Measurements from ENCODE around the gene FHOD1. TPM values are rescaled to one million over a fixed set of nuclear protein-coding genes. Genes with fewer than 3 reads are reported as not detected.

FHOD1 gene
- total RNA-seq, 1 experiment from 2014 or later: 96.4 TPM

DNA sequence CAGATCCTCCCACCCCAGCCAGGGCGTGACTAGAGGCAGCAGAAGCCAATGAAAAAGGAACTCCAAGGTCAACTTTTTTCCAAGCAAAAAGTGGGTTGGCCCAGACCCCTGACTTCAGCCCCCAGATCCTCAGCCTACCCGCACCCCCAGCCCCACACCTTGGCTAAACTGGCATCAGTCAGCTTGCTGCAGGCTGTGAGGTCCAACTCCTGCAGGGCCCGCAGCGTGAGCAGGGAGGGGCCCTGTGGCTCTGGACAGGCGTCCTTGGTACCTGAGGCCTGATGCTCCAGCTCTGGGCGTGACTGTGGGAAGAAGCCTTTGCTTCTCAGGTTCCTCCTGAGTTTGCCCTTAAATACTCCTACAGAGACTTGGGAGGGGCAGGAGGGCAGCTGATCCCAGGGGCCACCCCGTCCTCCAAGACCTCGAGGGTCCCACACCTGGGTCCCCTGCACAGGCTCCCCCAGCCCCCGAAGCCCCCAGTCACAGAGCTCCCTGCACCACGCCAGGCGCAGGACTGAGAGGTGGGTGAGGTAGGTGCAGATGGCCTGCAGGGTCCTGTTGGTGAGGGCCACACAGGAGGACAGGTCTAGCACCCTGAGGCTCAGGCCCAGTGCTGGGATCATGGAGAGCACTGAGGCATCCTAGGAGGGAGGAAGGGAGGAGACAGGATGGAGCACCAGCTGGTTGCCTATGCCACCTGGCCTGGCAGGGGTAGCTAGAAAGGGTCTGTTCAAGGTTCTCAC lies 39.0 kb downstream of the FHOD1 start:
- H3K4me1 ChIP-seq (ENCODE audit: insufficient read depth, low read length, poor library complexity, severe bottlenecking): no peaks in the 10 kb centered on the region
- no peak for DNase-seq (ENCODE audit: low spot score)
- CTCF ChIA-PET: interaction anchor here (0.6 kb wide), 1 partner anchor 19 kb away, joined by 3 read pairs; no protein-coding TSS in a partner anchor
- H3K9me3 ChIP-seq (ENCODE audit: low read depth, low read length, poor library complexity, severe bottlenecking): no peaks in the 10 kb centered on the region
- no peak for TF ChIP-seq EZH2 (IDR thresholded peaks at IDR 0.05; ENCODE audit: borderline replicate concordance, low read depth, low read length, poor library complexity, severe bottlenecking)
- no peak for TF ChIP-seq CTCF (conservative IDR thresholded peaks at IDR 0.05; ENCODE audit: low read depth, low read length)
- H3K27me3 ChIP-seq (replicated peaks; ENCODE audit: insufficient read depth, low read depth, low read length, poor library complexity): no peaks in the 10 kb centered on the region
- intact Hi-C loops (cut with micrococcal nuclease; ENCODE audit: unreplicated experiment): no loop called here
- no TSS peak for BruUV-seq (replicated peaks)
- no peak overlapping the region for H3K4me3 ChIP-seq (ENCODE audit: low read depth, low read length, poor library complexity, severe bottlenecking)
- peaks cover 3% of the 10 kb centered on the region for H3K36me3 ChIP-seq (ENCODE audit: insufficient read depth, low read length, poor library complexity, severe bottlenecking)
- POLR2A ChIA-PET (ENCODE audit: low non-redundant PET): no interaction called here
- H3K27ac ChIP-seq (ENCODE audit: low read depth, low read length, poor library complexity, severe bottlenecking): no peak overlapping the region

DNA sequence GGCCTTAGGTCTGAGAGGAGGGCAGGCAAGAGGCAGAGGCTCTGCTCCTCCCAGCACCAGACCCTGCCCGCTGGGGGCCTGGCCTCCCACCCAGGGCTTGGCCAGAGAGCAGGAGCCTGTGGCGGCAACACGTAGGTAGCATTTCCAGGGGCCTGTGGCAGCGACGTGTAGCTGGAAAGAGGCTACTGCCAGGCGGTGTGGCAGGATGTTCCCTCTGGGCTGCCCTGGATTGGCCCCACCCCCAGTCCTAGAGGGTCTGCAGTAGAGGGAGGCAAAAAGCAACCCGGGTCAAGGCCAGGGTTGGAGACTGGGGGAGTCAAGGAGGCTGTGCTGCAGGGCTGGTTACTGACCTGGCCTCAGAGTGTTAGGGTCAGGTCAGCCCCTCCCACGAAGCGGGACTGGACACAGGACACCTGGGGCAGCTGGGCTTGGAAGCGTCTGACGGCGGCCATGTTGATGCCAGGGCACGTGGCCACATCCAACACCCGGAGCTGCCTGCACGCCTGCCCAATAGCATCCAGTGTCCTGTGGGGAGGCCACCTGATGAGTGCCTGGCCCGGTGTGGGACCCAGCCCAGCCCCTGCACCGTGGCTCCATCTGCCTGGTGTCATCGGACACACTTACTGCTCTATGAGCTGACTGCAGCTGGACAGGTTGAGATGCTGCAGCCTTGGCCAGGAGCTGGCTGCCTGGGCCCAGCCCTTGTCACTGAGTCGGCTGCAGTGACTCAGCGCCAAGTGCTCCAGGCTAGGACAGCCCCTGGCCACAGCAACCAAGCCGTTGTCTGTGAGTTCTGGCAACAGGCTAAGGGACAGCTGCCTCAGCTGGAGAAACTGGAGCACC lies 39.8 kb downstream of the FHOD1 start:
- TF ChIP-seq EZH2 (IDR thresholded peaks at IDR 0.05; ENCODE audit: borderline replicate concordance, low read depth, low read length, poor library complexity, severe bottlenecking) (no peak), CTCF (conservative IDR thresholded peaks at IDR 0.05; ENCODE audit: low read depth, low read length) (no peak)
- BruUV-seq (replicated peaks): no TSS peak
- intact Hi-C loops (cut with micrococcal nuclease; ENCODE audit: unreplicated experiment): no loop called here
- DNase-seq (ENCODE audit: low spot score): no peak
- Histone ChIP-seq H3K27ac (ENCODE audit: low read depth, low read length, poor library complexity, severe bottlenecking) (no peak overlapping the region), H3K9me3 (ENCODE audit: low read depth, low read length, poor library complexity, severe bottlenecking) (no peaks in the 10 kb centered on the region), H3K36me3 (ENCODE audit: insufficient read depth, low read length, poor library complexity, severe bottlenecking) (peaks cover 7% of the 10 kb centered on the region), H3K27me3 (replicated peaks; ENCODE audit: insufficient read depth, low read depth, low read length, poor library complexity) (no peaks in the 10 kb centered on the region), H3K4me3 (ENCODE audit: low read depth, low read length, poor library complexity, severe bottlenecking) (no peak overlapping the region), H3K4me1 (ENCODE audit: insufficient read depth, low read length, poor library complexity, severe bottlenecking) (no peaks in the 10 kb centered on the region)
- POLR2A ChIA-PET (ENCODE audit: low non-redundant PET): no interaction called here
- CTCF ChIA-PET: interaction anchor here (0.6 kb wide), 1 partner anchor 20 kb away, joined by 3 read pairs; no protein-coding TSS in a partner anchor

GRCh38 chr16:67206838-67207248 lies 40.4 kb downstream of the FHOD1 start:
- no peak for DNase-seq (ENCODE audit: low spot score)
- CTCF ChIA-PET: no interaction called here
- Histone ChIP-seq H3K27ac (ENCODE audit: low read depth, low read length, poor library complexity, severe bottlenecking) (no peak overlapping the region), H3K9me3 (ENCODE audit: low read depth, low read length, poor library complexity, severe bottlenecking) (no peaks in the 10 kb centered on the region), H3K4me1 (ENCODE audit: insufficient read depth, low read length, poor library complexity, severe bottlenecking) (no peaks in the 10 kb centered on the region), H3K4me3 (ENCODE audit: low read depth, low read length, poor library complexity, severe bottlenecking) (no peak overlapping the region), H3K36me3 (ENCODE audit: insufficient read depth, low read length, poor library complexity, severe bottlenecking) (peaks cover 13% of the 10 kb centered on the region), H3K27me3 (replicated peaks; ENCODE audit: insufficient read depth, low read depth, low read length, poor library complexity) (no peaks in the 10 kb centered on the region)
- POLR2A ChIA-PET (ENCODE audit: low non-redundant PET): no interaction called here
- TF ChIP-seq EZH2 (IDR thresholded peaks at IDR 0.05; ENCODE audit: borderline replicate concordance, low read depth, low read length, poor library complexity, severe bottlenecking) (no peak), CTCF (conservative IDR thresholded peaks at IDR 0.05; ENCODE audit: low read depth, low read length) (no peak)
- no TSS peak for BruUV-seq (replicated peaks)
- intact Hi-C loops (cut with micrococcal nuclease; ENCODE audit: unreplicated experiment): no loop called here
